ENCODE data around the gene JARID2.

JARID2 gene

GRCh38 chr6:15436451-15436850 lies 190.6 kb downstream of the JARID2 start:
- no peak for TF ChIP-seq CTCF (IDR thresholded peaks at IDR 0.05; ENCODE audit: extremely low read depth, insufficient read depth, missing control alignments)
- in situ Hi-C loops (cut with MboI; ENCODE audit: low pct_unique_long_range_greater_than_20kb, low sequenced_read_pairs, unreplicated experiment) = no loop called here
- no peak for DNase-seq (ENCODE audit: low spot score)

GRCh38 chr6:15437090-15437635 lies 191.3 kb downstream of the JARID2 start:
- no peak for TF ChIP-seq CTCF (IDR thresholded peaks at IDR 0.05; ENCODE audit: extremely low read depth, insufficient read depth, missing control alignments)
- no peak for DNase-seq (ENCODE audit: low spot score)
- in situ Hi-C loops (cut with MboI; ENCODE audit: low pct_unique_long_range_greater_than_20kb, low sequenced_read_pairs, unreplicated experiment) = no loop called here

GRCh38 chr6:15439410-15440025 lies 193.6 kb downstream of the JARID2 start:
- no peak for TF ChIP-seq CTCF (IDR thresholded peaks at IDR 0.05; ENCODE audit: extremely low read depth, insufficient read depth, missing control alignments)
- in situ Hi-C loops (cut with MboI; ENCODE audit: low pct_unique_long_range_greater_than_20kb, low sequenced_read_pairs, unreplicated experiment) = no loop called here
- no peak for DNase-seq (ENCODE audit: low spot score)

GRCh38 chr6:15440040-15440439 lies 194.2 kb downstream of the JARID2 start:
- in situ Hi-C loops (cut with MboI; ENCODE audit: low pct_unique_long_range_greater_than_20kb, low sequenced_read_pairs, unreplicated experiment) = no loop called here
- no peak for DNase-seq (ENCODE audit: low spot score)
- TF ChIP-seq CTCF (IDR thresholded peaks at IDR 0.05; ENCODE audit: extremely low read depth, insufficient read depth, missing control alignments) = no peak

- peak; percentile 48 for DNase-seq (ENCODE audit: low spot score)
- TF ChIP-seq CTCF (IDR thresholded peaks at IDR 0.05; ENCODE audit: extremely low read depth, insufficient read depth, missing control alignments) = peak; percentile 78
- in situ Hi-C loops (cut with MboI; ENCODE audit: low pct_unique_long_range_greater_than_20kb, low sequenced_read_pairs, unreplicated experiment) = no loop called here
Observed at GRCh38 chr6:15441215-15441868, 195.5 kb downstream of the JARID2 start.

GRCh38 chr6:15441981-15442380 lies 196.1 kb downstream of the JARID2 start:
- DNase-seq (ENCODE audit: low spot score) = no peak
- no peak for TF ChIP-seq CTCF (IDR thresholded peaks at IDR 0.05; ENCODE audit: extremely low read depth, insufficient read depth, missing control alignments)
- in situ Hi-C loops (cut with MboI; ENCODE audit: low pct_unique_long_range_greater_than_20kb, low sequenced_read_pairs, unreplicated experiment) = no loop called here
